MM.1S (cell line): ENCODE measurements around the gene TAF11L14.

Source experiments
- CTCF ChIP-seq: fragments of 300-600 bp; sonication (generic); IDR thresholded peaks from 2 replicates; pipeline ENCODE4 v1.5.1; 2016; ENCODE audit warnings: antibody characterized with exemption, low read length, mixed read lengths
- EZH2 ChIP-seq: fragments of 300-600 bp; sonication (generic); optimal IDR thresholded peaks from 2 replicates; pipeline ENCODE3; 2017; ENCODE audit warnings: low read depth, mild to moderate bottlenecking, antibody characterized with exemption, low read length, mixed read lengths

- no peak for TF ChIP-seq CTCF
- TF ChIP-seq EZH2: no peak
Observed at GRCh38 chr5:17666726-17667235, 32.5 kb downstream of the TAF11L14 start.
